Endothelial cell of umbilical vein (primary cell): Measurements from ENCODE around the gene CCDC86. TPM values are rescaled to one million over a fixed set of nuclear protein-coding genes. Genes with fewer than 3 reads are reported as not detected.

ENCODE experiments used
- BruUV-seq: library from RNA; stranded (reverse); fragments of 400-500 nt; replicated peaks from 2 replicates; lab custom pipeline; 2021; lab: Mats Ljungman, UMichigan
- CTCF ChIA-PET: fragments of 300-600, 350-600 bp; sonication (Branson Sonifier 250); formaldehyde crosslinking; loops from one replicate; lab custom pipeline; 2021; ENCODE audit warnings: antibody characterized with exemption, inconsistent platforms; lab: Charles Lee
- POLR2A ChIA-PET: fragments of 300-600, 350-600 bp; sonication (Branson Sonifier 250); formaldehyde crosslinking; loops from one replicate; lab custom pipeline; 2021; ENCODE audit warnings: antibody characterized with exemption, inconsistent platforms; lab: Charles Lee
- DNase-seq: peaks from one replicate; pipeline ENCODE4 v3.0.0-alpha.2; 2011; ENCODE audit warnings: low read depth, low spot score
- FAIRE-seq: peaks from 2 replicates; lab custom pipeline; 2011; peaks lifted over from hg19 to GRCh38; lab: Jason Lieb, UNC
- H2AFZ ChIP-seq: 2 replicates; pipeline ENCODE4 v1.6.0; 2012; ENCODE audit warnings: low read depth, low read length, control low read depth, inconsistent platforms
- H3K27ac ChIP-seq: 2 replicates; pipeline ENCODE4 v1.5.1; 2011; ENCODE audit warnings: low read depth, mild to moderate bottlenecking, control low read depth, low read length, moderate library complexity; ENCODE audit not compliant: insufficient read depth
- H3K27me3 ChIP-seq, 2 experiments: 2 replicates each; pipeline versions ENCODE4 v1.6.0 to v1.6.1; 2011; ENCODE audit warnings: low read length in 2 of 2, mixed read lengths in 1 of 2; ENCODE audit not compliant: control insufficient read depth in 2 of 2, insufficient read depth in 2 of 2
- H3K36me3 ChIP-seq, 2 experiments: 2 replicates in 1 of 2; 3 replicates in 1 of 2; pipeline ENCODE4 v1.5.1; 2011; ENCODE audit warnings: low read length in 2 of 2, mild to moderate bottlenecking in 1 of 2, moderate library complexity in 1 of 2; ENCODE audit not compliant: control insufficient read depth in 2 of 2, insufficient read depth in 2 of 2; ENCODE audit errors: extremely low read depth in 1 of 2
- H3K4me1 ChIP-seq: 3 replicates; pipeline ENCODE4 v1.5.1; 2011; ENCODE audit warnings: mild to moderate bottlenecking, low read length; ENCODE audit not compliant: control insufficient read depth, insufficient read depth; ENCODE audit errors: extremely low read depth
- H3K4me2 ChIP-seq: 2 replicates; pipeline ENCODE4 v1.6.1; 2011; ENCODE audit warnings: low read length, control low read depth, mixed read lengths; ENCODE audit not compliant: insufficient read depth
- H3K4me3 ChIP-seq, 3 experiments: fragments of 200-600 bp in 1 of 3; sonication (generic), shearing (Covaris generic) in 1 of 3; replicated peaks in 1 of 3; 2 replicates each; pipeline ENCODE4 v1.5.1; 2011 to 2016; ENCODE audit warnings: control low read depth in 3 of 3, low read length in 3 of 3, mild to moderate bottlenecking in 2 of 3, inconsistent platforms in 1 of 3, low read depth in 1 of 3, moderate library complexity in 1 of 3; ENCODE audit not compliant: insufficient read depth in 1 of 3
- H3K79me2 ChIP-seq: 2 replicates; pipeline ENCODE4 v1.6.0; 2012; ENCODE audit warnings: low read length, inconsistent platforms; ENCODE audit not compliant: control insufficient read depth, insufficient read depth
- H3K9ac ChIP-seq: replicated peaks from 2 replicates; pipeline ENCODE3; 2011; ENCODE audit warnings: low read length, control low read depth; ENCODE audit not compliant: insufficient read depth; ENCODE audit errors: extremely low read depth
- H3K9me1 ChIP-seq: replicated peaks from 3 replicates; pipeline ENCODE4 v1.6.0; 2011; ENCODE audit warnings: mild to moderate bottlenecking, low read length; ENCODE audit not compliant: control insufficient read depth, insufficient read depth; ENCODE audit errors: extremely low read depth
- H3K9me3 ChIP-seq: replicated peaks from 2 replicates; pipeline ENCODE4 v1.5.1; 2012; ENCODE audit warnings: low read length, inconsistent platforms; ENCODE audit not compliant: control insufficient read depth, insufficient read depth
- H4K20me1 ChIP-seq: replicated peaks from 2 replicates; pipeline ENCODE3; 2011; ENCODE audit warnings: mild to moderate bottlenecking, low read length; ENCODE audit not compliant: control insufficient read depth, insufficient read depth; ENCODE audit errors: extremely low read depth
- EZH2 ChIP-seq: IDR thresholded peaks from 2 replicates; pipeline ENCODE4 v1.6.1; 2012; ENCODE audit warnings: borderline replicate concordance, low read depth, mild to moderate bottlenecking, moderate library complexity, low read length, inconsistent platforms; ENCODE audit not compliant: severe bottlenecking
- FOS ChIP-seq: IDR thresholded peaks from 2 replicates; pipeline ENCODE4 v1.6.1; 2011; ENCODE audit warnings: mild to moderate bottlenecking, low read length, moderate library complexity, borderline replicate concordance; ENCODE audit not compliant: insufficient read depth
- POLR2A ChIP-seq: IDR thresholded peaks from 2 replicates; pipeline ENCODE4 v1.6.1; 2012; ENCODE audit warnings: low read depth, mild to moderate bottlenecking, control low read depth, low read length
- POLR2AphosphoS5 ChIP-seq: IDR thresholded peaks from 2 replicates; pipeline ENCODE4 v1.6.1; 2012; ENCODE audit warnings: low read depth, mild to moderate bottlenecking, control low read depth, low read length, moderate library complexity; ENCODE audit not compliant: insufficient read depth
- dilution Hi-C: fragments of 300-500 bp; cut with MboI; formaldehyde crosslinking; loops from one replicate; pipeline ENCODE4 v1.15.0; 2019; ENCODE audit warnings: low sequenced_read_pairs; ENCODE audit not compliant: extremely low pct_ligation_motif_present
- intact Hi-C: fragments of 100-400 bp; cut with micrococcal nuclease; formaldehyde crosslinking; loops from one replicate; pipeline ENCODE4 v1.10.0; 2022
- polyA plus RNA-seq, 4 experiments: library from polyadenylated mRNA; depleted of rRNA in 3 of 4; stranded (reverse) in 3 of 4; unstranded in 1 of 4; fragments of >200 nt; gene quantifications; 2 replicates each; pipeline versions ENCODE4 v1.2.1 to v1.2.3, GENCODE V29; 2011 to 2012; ENCODE audit warnings: missing spikeins in 1 of 4
- total RNA-seq: library from RNA; stranded (reverse); gene quantifications from 2 replicates; pipeline ENCODE4 v1.2.3, GENCODE V29; 2021
- TF ChIP-seq, protein P1 (sequence below): IDR thresholded peaks from 2 replicates; pipeline ENCODE4 v1.6.1; 2011; ENCODE audit not compliant: insufficient read depth, insufficient read length

CCDC86 gene
- total and polyA plus RNA-seq, 2 donors (not counting 3 experiments of a cell fraction or from before 2014, with no cell fraction given): 29.8 to 60.8 TPM

DNA sequence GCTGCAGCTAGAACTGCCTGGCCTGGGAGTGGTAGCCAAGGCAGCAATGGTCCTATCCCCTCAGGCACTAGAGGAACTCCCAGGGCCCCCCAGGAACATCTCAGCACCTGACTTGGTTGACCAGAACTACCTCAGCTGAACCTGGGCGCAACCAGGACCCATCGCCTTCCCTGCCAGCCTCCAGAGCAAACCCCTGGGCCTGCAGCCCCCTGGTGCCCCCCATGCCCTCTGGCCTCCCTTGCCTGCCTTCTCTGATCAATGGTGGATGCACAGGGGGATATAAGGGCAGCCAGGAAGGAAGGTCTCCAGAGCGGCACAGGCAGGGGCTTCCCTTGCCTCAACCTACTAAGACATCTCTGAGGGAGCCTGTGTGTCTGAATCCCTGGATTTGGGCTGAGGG lies 43.3 kb upstream of the CCDC86 start:
- dilution Hi-C loops (no loop called here), intact Hi-C loops (no loop called here)
- POLR2A ChIA-PET: no interaction called here
- Histone ChIP-seq H3K27me3 (peaks cover 10 to 19% of the 10 kb centered on the region in 2 experiments), H3K9me3 (no peaks in the 10 kb centered on the region), H3K36me3 (no peaks in the 10 kb centered on the region), H3K4me3 (no peak overlapping the region), H3K79me2 (no peaks in the 10 kb centered on the region), H4K20me1 (no peaks in the 10 kb centered on the region), H3K9me1 (no peaks in the 10 kb centered on the region), H3K4me1 (no peaks in the 10 kb centered on the region), H3K27ac (no peak overlapping the region), H3K9ac (no peak overlapping the region), H2AFZ (no peak overlapping the region), H3K4me2 (no peak overlapping the region)
- BruUV-seq: no TSS peak
- FAIRE-seq (no peak), DNase-seq (no peak)
- TF ChIP-seq EZH2: no peak
- no peak for TF ChIP-seq POLR2AphosphoS5
- TF ChIP-seq, protein P1, sequence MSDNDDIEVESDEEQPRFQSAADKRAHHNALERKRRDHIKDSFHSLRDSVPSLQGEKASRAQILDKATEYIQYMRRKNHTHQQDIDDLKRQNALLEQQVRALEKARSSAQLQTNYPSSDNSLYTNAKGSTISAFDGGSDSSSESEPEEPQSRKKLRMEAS: no peak
- CTCF ChIA-PET: interaction anchor here (1.3 to 1.7 kb wide), 2 partner anchors 10 to 101 kb away, joined by 4 read pairs; no protein-coding TSS in a partner anchor

DNA sequence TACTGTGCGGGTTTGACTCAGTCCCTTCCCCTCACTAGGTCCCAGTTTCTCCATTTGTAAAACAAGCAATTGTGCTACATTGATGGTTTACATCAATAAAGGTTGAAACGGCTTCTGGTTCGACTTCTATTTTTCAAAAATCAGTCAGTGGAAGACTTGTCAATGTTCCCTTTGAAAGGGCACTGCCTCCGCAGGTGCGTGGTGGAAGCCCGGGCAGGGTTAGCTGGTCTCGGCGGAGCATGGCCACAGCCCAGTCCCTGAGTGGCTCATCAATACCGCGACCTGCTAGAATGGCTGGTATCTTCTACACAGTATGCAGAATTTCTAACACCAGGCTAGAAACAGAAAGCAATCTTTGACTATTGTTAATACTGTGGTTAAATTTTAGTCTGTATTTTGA lies 40.7 kb upstream of the CCDC86 start:
- H2AFZ ChIP-seq: no peak overlapping the region
- no peak for FAIRE-seq
- no peaks in the 10 kb centered on the region for H3K9me3 ChIP-seq
- peaks cover 10 to 18% of the 10 kb centered on the region in 2 experiments for H3K27me3 ChIP-seq
- no peak overlapping the region for H3K27ac ChIP-seq
- H3K9me1 ChIP-seq: no peaks in the 10 kb centered on the region
- CTCF ChIA-PET: interaction anchor here (0.9 kb wide), 1 partner anchor 98 kb away, joined by 3 read pairs; no protein-coding TSS in a partner anchor
- H3K36me3 ChIP-seq: no peaks in the 10 kb centered on the region
- no peaks in the 10 kb centered on the region for H3K79me2 ChIP-seq
- no peak overlapping the region for H3K4me2 ChIP-seq
- BruUV-seq: no TSS peak
- TF ChIP-seq POLR2A: no peak
- TF ChIP-seq FOS: no peak
- no peak for TF ChIP-seq POLR2AphosphoS5
- H3K4me1 ChIP-seq: no peaks in the 10 kb centered on the region
- H4K20me1 ChIP-seq: no peaks in the 10 kb centered on the region
- intact Hi-C loops (no loop called here), dilution Hi-C loops (no loop called here)
- no peak for DNase-seq
- POLR2A ChIA-PET: no interaction called here
- H3K4me3 ChIP-seq: no peak overlapping the region
- no peak overlapping the region for H3K9ac ChIP-seq
